Lower leg skin (tissue), 4 donors: ENCODE data around the gene FAM156A. TPM values are rescaled to one million over a fixed set of nuclear protein-coding genes. Genes with fewer than 3 reads are reported as not detected.
"Not testable (repeated sequence)": the region's sequence is repeated elsewhere in the genome, so short reads cannot be mapped to it uniquely, and the experiment has no call there.

ENCODE experiments used
- DNase-seq, 2 donors: peaks; one replicate each; pipeline ENCODE4 v3.0.0-alpha.2; 2019; ENCODE audit warnings: low spot score in 2 of 2
- H3K4me3 ChIP-seq: fragments of 200-600 bp; sonication (generic); 2 replicates; pipeline ENCODE4 v1.5.1; 2017; ENCODE audit warnings: mild to moderate bottlenecking, low read depth; ENCODE audit not compliant: poor library complexity, severe bottlenecking
- CTCF ChIP-seq, 3 donors: fragments of 450-650 bp; IDR thresholded peaks; one replicate each; pipeline ENCODE4 v1.5.1; 2016; ENCODE audit warnings: antibody characterized with exemption in 3 of 3, mild to moderate bottlenecking in 3 of 3, moderate library complexity in 2 of 3
- POLR2A ChIP-seq, 2 donors: fragments of 450-650 bp; IDR thresholded peaks; one replicate each; pipeline ENCODE4 v1.6.1; 2016 to 2017; ENCODE audit warnings: antibody characterized with exemption in 2 of 2, mild to moderate bottlenecking in 1 of 2, moderate library complexity in 1 of 2
- WGBS, 2 donors: methylation state at CpG; one replicate each; pipeline ENCODE4 v1.1.5; 2018; 5-methylcytosine and 5-hydroxymethylcytosine counted together
- intact Hi-C: fragments of 100-400 bp; cut with DNase I; formaldehyde crosslinking; loops from one replicate; pipeline ENCODE4 v1.15.0; 2023; ENCODE audit warnings: low total_unique reads
- total RNA-seq, 4 donors: library from RNA; depleted of rRNA; stranded (reverse); fragments of >200 nt; gene quantifications; one replicate each; pipeline ENCODE4 v1.1.0, GENCODE V29; 2016

FAM156A gene
- 10 to 100 TPM; 12.7 to 19.1 (median 16.5) TPM for total RNA-seq

GRCh38 chrX:52958113-52958959 lies at the start of gene FAM156A:
TSS of gene FAM156A (minus strand) at chrX:52958518. CDS start at chrX:52948588, 9,930 bp downstream.
- intact Hi-C loops, H3K4me3 ChIP-seq, DNase-seq: not testable (repeated sequence)
- no CpG with 5 or more reads among the region's 91 CpGs for WGBS, 2 donors

GRCh38 chrX:53005327-53005726 lies 47.0 kb upstream of the FAM156A start:
- 15 to 37% methylated on average over 3 of the region's 3 CpGs for WGBS, 2 donors
- TF ChIP-seq POLR2A (IDR thresholded peaks at IDR 0.05), result no peak
- TF ChIP-seq CTCF (IDR thresholded peaks at IDR 0.05), result no peak
- peak in 1 of 2 donors; percentile 32 for DNase-seq
- H3K4me3 ChIP-seq, result no peak overlapping the region
- intact Hi-C loops, result no loop called here

GRCh38 chrX:53004811-53005210 lies 46.5 kb upstream of the FAM156A start:
- intact Hi-C loops, result no loop called here
- TF ChIP-seq POLR2A (IDR thresholded peaks at IDR 0.05), result no peak
- TF ChIP-seq CTCF (IDR thresholded peaks at IDR 0.05), result no peak
- DNase-seq, result peak in 1 of 2 donors; percentile 18
- no peak overlapping the region for H3K4me3 ChIP-seq
- WGBS, 2 donors, result 5 to 18% methylated on average over 4 of the region's 4 CpGs

- 71% methylated on average over 4 of the region's 4 CpGs for WGBS, 2 donors
- no peak for TF ChIP-seq POLR2A (IDR thresholded peaks at IDR 0.05)
- TF ChIP-seq CTCF (IDR thresholded peaks at IDR 0.05), result no peak
- H3K4me3 ChIP-seq, result no peak overlapping the region
- intact Hi-C loops, result no loop called here
- peak in 1 of 2 donors; percentile 57 for DNase-seq
These were observed 45.7 kb upstream of the FAM156A start for GRCh38 chrX:53004038-53004437.

GRCh38 chrX:53003111-53003510 lies 44.8 kb upstream of the FAM156A start:
- intact Hi-C loops, result no loop called here
- TF ChIP-seq POLR2A (IDR thresholded peaks at IDR 0.05), result no peak
- no peak for TF ChIP-seq CTCF (IDR thresholded peaks at IDR 0.05)
- whole genome bisulfite sequencing, 2 donors, result 74 to 79% methylated on average over 6 of the region's 6 CpGs
- H3K4me3 ChIP-seq, result no peak overlapping the region
- DNase-seq, result no peak

GRCh38 chrX:53001958-53002357 lies 43.6 kb upstream of the FAM156A start:
- WGBS, 2 donors, result 86 to 94% methylated on average over 2 of the region's 2 CpGs
- H3K4me3 ChIP-seq, result no peak overlapping the region
- no peak for TF ChIP-seq CTCF (IDR thresholded peaks at IDR 0.05)
- TF ChIP-seq POLR2A (IDR thresholded peaks at IDR 0.05), result no peak
- intact Hi-C loops, result no loop called here
- no peak for DNase-seq
